GM19035 (cell line): Measurements from ENCODE around the gene ARID1B.
"Not testable (repeated sequence)": the region's sequence is repeated elsewhere in the genome, so short reads cannot be mapped to it uniquely, and the experiment has no call there.

ENCODE experiments used
- ATAC-seq: cut with Tn5 transposase; IDR thresholded peaks from one replicate; pipeline ENCODE4 v1.9.1; 2021; ENCODE audit not compliant: unreplicated experiment

ARID1B gene

GRCh38 chr6:156980948-156981347 lies 203.8 kb downstream of the ARID1B start:
- ATAC-seq: no peak

DNA sequence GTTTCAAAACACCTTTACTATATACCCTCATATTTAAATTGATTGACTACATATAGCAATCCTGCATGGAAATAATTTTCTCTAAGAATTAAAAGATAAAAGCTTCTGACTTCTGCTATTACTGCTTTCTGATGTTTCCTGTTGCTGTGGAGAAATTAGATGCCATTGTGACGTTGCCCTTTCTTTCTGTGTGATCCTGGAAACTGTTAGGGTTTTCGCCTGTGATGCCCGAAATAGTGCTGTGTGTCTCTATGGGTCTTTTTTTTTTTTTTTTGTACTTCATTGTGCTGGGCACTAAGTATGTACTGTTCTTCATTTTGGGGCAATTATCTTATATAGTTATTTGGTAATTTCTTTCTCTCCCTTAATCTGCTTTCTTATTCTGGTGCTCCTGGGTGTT lies 205.0 kb downstream of the ARID1B start:
- no peak for ATAC-seq

GRCh38 chr6:156982864-156983263 lies 205.7 kb downstream of the ARID1B start:
- ATAC-seq: not testable (repeated sequence)

- no peak for ATAC-seq
Measured at GRCh38 chr6:156984178-156984738, 207.1 kb downstream of the ARID1B start.

DNA sequence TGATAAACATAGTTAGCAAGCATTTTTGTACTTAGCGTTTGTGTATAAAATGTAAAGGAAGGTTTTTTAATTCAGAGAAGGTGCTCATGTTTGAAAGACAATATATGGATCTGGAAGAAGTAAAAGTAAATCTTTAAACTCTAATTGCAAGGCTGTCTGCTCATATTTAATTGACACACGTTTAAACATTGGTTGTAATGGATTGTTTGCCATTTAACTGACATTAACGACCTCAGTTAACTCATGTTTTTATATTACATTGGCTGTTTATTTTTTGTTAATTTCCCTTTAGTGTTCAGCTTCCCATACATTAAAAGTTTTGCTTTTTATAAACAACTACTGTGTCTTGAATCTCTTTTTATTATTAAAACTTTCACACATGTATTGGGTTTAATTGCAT lies 208.1 kb downstream of the ARID1B start:
- no peak for ATAC-seq

- ATAC-seq: peak; percentile 60
Measured at GRCh38 chr6:156988276-156989158, 211.3 kb downstream of the ARID1B start.

DNA sequence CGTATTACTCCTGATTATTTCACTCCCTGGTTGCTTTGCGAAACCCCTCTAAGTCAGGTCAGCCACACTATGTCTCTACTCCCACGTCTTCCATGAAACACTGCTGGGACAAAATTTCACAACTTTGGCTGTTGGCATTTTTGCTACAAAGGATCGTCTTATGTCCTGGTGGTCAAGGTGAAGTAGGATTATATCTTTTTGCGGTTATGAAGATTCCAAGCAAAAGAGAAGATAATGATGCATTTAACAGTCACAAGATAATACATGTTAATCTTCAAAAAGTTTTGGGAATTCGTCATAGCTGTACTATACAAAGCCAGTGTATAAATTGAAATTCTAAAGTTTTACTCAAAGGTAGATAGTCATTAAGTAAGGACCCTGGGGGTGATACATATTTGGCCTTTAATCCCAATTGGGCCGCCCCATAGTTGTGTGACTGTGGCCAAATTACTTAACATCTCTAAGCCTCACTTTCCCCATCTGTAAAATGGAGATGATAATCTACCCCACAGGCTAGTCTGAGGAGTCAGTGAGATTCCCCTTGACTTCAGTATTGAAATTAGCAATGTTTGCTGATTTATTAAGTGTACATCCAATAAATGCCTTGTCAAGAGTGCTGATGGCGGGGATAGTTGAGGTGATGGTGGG lies 212.1 kb downstream of the ARID1B start:
- no peak for ATAC-seq

DNA sequence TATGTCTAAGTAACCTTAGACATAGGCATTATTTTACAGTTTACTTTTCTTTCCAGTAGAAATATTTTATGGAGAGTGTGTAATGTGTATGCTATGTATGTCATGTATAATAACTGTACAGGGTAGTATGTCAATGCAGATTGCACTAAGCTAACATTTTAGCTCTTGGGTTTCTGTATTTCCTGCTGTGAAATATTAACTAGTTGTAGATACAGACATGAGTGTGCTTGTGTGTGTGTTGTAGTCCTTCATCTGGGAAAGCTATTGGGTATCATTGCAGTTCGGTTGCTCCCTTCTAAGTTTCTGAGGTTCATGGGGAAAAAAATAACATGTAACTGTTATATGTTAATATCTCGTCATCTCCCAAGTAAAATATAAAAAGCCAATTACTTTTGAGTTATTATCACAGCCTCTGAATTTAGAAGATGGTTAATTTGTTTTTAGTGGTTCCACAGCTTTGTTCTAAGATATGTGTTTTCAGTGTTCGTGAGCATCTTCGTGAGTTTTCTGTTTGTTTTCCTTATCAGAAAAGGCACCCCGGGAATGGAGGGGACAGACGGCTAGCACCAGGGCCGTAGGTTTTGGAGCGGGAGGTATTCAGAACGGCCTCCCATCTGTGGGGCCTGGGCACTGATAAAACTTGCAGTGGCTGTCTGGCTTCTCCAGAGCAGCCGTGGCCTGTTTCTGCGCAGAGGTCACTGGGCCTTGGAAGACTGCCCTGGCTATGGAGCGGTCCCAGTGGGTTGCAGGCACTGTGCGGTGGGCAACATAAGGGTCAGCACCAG lies 215.0 kb downstream of the ARID1B start:
- ATAC-seq: no peak

DNA sequence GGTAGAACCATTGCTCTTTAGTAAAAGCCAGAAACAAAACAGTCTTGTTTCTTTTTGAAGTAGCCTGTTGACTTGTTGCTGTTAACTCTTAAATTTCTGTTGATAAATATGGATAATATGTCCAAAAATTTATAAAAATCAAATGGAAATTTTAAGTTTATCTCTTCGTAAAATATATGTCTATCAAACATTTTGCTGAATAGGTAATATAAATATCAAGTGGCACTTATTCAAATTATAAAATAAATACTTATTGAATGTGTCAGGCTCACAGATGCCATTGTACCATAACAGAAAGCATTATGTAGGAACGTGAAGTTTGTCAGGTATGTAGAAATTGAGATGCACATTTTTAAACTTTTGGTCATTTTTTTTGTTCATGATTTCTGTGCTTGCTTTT lies 216.5 kb downstream of the ARID1B start:
- ATAC-seq: no peak

DNA sequence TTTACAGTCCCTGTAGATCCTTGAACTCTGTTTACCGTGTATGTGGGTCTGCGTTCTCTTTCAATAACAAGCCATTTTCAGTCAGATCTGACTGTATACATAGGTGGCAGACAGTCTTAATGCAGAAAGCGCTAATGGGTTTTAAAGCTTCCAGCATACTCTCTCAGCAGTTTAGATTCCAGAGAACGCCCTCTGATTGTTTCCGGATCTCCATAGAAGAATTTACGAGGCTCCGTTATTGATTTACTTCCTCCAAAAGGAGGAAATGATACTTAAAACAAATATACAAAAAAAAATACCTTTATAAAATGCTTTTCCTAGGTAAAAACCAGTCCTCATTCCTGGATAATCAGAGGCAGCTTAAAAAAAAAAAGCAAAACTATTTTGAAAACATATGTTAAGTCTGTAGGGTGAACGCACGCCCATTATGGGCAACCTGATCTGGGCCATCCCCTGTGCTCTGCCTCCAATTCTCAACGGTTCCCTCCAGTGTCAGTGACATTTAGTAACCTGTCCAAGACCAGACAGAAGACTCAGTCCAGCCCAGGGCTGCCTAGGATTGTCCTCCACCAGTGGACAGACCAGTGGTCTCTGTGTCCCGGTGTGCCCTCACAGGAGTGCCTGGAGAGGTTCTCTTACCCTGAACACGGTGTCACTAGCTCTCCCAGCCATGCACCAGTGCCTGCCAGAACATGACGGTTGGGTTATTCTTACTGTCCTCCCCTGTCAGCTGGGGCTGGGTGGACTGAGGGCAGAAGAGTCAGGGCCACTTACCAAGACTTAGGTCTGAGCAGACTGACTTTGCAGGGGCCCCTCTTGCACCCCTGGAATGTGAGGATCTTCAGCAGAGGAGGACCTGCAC lies 217.3 kb downstream of the ARID1B start:
- no peak for ATAC-seq

- ATAC-seq: no peak
Measured at GRCh38 chr6:156995502-156995901, 218.3 kb downstream of the ARID1B start.

GRCh38 chr6:156996265-156996664 lies 219.1 kb downstream of the ARID1B start:
- no peak for ATAC-seq

DNA sequence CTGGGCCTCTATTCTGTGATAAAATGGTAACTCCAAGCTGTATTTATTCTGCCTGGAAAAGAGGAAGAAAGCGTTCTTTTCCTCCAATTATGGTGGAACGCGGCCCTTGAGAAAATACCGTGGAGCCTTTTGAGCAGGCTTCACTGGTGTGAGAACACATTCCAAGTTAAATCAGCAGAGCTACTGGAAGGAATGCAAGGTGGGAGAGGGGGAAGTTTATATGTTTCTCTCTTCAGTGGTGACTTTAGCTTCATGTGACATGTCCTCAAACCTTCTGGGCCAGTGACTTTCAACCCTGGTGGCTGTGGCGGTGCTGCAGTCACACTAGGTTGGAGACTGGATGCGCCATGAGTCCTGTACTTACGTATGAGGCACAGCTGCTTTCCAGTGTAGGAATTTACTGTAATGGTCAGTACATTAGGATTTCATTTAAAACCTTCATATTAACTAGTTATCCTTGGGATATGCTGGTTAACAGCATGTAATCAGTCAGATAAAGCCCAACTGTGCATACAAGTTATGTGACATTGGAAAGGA lies 221.7 kb downstream of the ARID1B start:
- no peak for ATAC-seq

DNA sequence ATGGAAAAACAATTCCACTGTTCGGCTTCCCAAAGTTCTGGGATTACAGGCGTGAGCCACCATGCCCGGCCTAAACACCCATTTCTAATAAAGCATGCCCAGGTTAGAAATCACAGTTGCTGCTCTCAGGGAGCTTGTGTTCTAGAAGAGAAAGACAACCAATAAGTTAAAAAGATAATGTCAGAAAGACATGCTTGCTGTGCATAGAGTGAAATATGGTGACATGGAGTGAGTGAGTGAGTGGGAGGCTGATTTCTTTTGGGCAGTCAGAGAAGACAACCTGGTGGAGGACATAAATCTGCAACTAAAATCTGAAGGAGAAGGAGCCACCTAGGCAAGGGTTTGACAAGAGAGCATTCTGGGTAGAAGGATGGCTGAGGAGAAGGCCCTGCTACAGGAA lies 222.6 kb downstream of the ARID1B start:
- ATAC-seq: no peak

DNA sequence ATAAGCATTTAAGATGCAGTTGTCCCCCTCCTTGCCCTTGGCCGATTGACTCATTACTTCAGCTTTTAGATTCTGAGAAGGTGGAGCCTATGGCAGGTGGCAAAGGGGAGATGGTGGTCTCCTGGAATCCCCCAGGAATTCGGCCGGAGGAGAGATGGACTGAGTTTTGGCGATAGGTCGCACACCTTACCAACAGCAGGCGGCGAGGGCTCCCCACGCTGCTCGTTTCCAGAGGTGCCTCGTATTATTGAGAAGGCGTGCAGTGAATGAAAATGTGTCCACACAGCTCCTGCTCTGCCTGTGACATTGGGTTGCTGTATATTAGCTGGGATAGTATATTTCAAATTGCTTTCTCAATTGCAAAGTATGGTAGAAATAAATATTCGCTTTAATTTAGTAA lies 224.5 kb downstream of the ARID1B start:
- no peak for ATAC-seq

DNA sequence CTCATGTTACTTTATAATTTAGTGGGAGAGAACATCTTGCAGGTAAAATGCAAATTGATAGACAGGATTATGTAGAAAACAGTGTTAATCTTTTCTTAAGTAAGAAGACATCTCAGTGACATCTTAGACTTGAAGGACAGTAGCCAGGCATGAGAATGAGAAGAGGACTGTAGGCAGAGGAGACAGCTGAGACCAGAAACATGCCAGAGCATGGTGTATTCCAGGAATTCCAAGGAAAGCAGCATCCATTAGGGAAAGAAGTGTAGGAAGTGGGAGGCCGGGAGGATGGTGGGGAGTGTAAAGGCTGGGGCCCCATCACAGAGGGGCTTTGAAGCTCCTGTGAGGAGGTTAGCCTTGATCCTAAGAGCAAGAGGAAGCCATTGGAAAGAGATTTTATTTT lies 225.6 kb downstream of the ARID1B start:
- ATAC-seq: no peak

- no peak for ATAC-seq
Measured at GRCh38 chr6:157005940-157006339, 228.8 kb downstream of the ARID1B start.

DNA sequence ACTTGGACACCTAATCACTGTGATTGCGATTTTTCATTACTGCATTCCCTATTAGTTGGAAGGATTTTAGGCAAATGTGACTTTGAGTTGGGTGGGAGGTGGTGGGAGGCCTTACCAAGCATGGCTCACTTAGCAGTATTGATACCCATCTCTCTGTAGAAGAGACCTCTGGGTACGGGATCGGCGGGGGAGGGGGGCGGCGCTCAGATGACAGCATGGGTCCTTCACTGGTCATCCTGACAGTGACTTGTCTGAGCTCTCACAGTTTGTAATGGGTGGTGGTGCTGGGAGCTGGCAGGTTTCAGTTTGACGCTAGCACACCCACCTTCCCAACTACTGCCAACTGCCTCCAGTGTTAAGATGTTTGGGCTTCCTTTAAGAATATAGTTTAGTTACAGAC lies 231.4 kb downstream of the ARID1B start:
- no peak for ATAC-seq

GRCh38 chr6:157012355-157012754 lies 235.2 kb downstream of the ARID1B start:
- ATAC-seq: no peak

DNA sequence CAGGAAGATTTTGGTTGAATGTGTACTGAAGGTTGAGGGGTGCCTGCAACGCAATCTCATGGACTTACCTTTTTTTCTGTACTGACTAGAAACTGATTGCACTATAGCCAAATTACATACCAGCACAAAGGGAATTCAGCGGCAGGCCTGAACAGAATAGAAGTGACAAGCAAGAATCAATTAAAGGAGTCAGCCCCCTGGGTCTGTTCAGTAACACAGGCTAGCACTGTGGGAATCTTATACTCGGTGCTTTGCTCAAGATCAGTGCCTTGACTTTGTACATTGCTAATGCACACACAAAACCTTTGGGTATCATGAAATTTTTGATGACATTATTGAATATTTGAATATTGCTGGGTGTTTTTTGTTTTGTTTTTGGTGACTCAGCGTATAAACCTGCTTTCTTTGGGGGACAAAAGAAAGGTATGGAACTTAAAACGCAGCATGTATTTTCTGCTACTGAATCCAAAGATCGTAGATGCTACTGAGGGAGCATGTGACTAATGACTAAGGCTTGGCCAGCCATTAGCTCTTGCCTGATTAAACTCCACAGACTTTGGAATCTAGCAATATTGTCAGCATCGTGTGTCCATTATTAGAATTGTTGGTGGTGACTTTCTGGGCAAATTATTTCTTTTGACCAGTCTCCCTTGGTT lies 236.6 kb downstream of the ARID1B start:
- no peak for ATAC-seq
